ENCODE results near the gene TRIP12.

The TRIP12 gene

DNA sequence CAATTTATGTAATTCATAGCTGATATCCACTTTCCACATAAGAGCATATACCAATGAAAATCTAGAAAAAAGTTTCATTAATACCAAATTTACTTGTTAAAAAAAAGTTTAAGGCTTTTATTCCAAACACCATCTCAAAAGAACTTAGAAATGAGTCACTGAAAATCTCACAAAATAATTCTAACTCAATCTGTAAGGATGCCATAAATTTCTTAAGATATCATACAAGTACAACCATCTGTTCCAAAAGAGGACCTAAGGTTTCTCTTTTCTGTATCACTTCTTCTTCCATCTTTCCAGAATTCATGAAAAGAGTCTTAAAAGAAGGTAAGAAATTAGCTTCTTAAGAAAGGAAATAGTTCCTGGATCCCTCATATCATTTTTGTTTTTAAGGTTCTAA lies 60.4 kb downstream of the TRIP12 start:
- Histone ChIP-seq H3K27ac (ENCODE audit: low read depth, low read length) (no peak overlapping the region), H3K4me3 (ENCODE audit: insufficient read depth, low read length, poor library complexity, severe bottlenecking) (no peak overlapping the region), H4K20me1 (ENCODE audit: low read depth, low read length) (peaks cover 25% of the 10 kb centered on the region; the same call in 1 of the 2 replicates), H3K4me2 (ENCODE audit: low read depth, low read length, poor library complexity, severe bottlenecking) (no peak overlapping the region), H3K79me2 (ENCODE audit: insufficient read depth, low read length) (peaks cover 53% of the 10 kb centered on the region), H3K9me2 (replicated peaks; ENCODE audit: insufficient read depth, low read length) (no peaks in the 10 kb centered on the region), H3K9ac (ENCODE audit: low read length) (no peak overlapping the region), H3K9me3 (ENCODE audit: insufficient read depth, low read length) (no peaks in the 10 kb centered on the region), H3K27me3 (ENCODE audit: low read length) (no peaks in the 10 kb centered on the region), H2AFZ (ENCODE audit: low read depth, low read length, severe bottlenecking) (no peak overlapping the region), H3K36me3 (ENCODE audit: low read length) (peaks cover 32% of the 10 kb centered on the region; the same call in 1 of the 2 replicates), H3F3A (ENCODE audit: insufficient read depth) (no peaks in the 10 kb centered on the region)
- TF ChIP-seq, protein P1, sequence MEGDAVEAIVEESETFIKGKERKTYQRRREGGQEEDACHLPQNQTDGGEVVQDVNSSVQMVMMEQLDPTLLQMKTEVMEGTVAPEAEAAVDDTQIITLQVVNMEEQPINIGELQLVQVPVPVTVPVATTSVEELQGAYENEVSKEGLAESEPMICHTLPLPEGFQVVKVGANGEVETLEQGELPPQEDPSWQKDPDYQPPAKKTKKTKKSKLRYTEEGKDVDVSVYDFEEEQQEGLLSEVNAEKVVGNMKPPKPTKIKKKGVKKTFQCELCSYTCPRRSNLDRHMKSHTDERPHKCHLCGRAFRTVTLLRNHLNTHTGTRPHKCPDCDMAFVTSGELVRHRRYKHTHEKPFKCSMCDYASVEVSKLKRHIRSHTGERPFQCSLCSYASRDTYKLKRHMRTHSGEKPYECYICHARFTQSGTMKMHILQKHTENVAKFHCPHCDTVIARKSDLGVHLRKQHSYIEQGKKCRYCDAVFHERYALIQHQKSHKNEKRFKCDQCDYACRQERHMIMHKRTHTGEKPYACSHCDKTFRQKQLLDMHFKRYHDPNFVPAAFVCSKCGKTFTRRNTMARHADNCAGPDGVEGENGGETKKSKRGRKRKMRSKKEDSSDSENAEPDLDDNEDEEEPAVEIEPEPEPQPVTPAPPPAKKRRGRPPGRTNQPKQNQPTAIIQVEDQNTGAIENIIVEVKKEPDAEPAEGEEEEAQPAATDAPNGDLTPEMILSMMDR (IDR thresholded peaks at IDR 0.05; ENCODE audit: insufficient read depth, low read length, poor library complexity, severe bottlenecking), result no peak
- no peak for TF ChIP-seq EZH2phosphoT487 (conservative IDR thresholded peaks at IDR 0.05; ENCODE audit: low read length)

DNA sequence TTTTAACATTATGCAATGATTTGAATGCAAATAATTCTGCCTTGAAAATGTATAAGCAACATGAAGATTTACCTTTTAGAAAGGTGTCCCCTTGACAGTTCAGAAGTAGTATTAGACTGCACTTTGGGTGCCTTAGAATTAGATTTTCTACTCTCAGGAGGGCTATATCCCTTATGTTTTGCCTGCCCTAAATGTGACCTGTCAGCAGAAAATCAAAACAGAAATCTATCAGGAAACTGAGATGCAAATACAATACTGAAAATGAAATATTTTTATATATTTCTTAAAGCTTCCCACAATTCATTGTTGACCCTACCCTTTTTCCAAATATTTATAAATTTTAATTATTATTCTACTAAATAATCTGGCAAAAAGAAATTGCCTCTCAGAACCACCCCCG lies 61.5 kb downstream of the TRIP12 start:
- Histone ChIP-seq H3K4me2 (ENCODE audit: low read depth, low read length, poor library complexity, severe bottlenecking) (no peak overlapping the region), H3K27me3 (ENCODE audit: low read length) (no peaks in the 10 kb centered on the region), H3F3A (ENCODE audit: insufficient read depth) (no peaks in the 10 kb centered on the region), H2AFZ (ENCODE audit: low read depth, low read length, severe bottlenecking) (no peak overlapping the region), H3K27ac (ENCODE audit: low read depth, low read length) (no peak overlapping the region), H3K9me2 (replicated peaks; ENCODE audit: insufficient read depth, low read length) (no peaks in the 10 kb centered on the region), H3K9me3 (ENCODE audit: insufficient read depth, low read length) (no peaks in the 10 kb centered on the region), H3K4me3 (ENCODE audit: insufficient read depth, low read length, poor library complexity, severe bottlenecking) (no peak overlapping the region), H4K20me1 (ENCODE audit: low read depth, low read length) (peaks cover 25% of the 10 kb centered on the region), H3K9ac (ENCODE audit: low read length) (no peak overlapping the region), H3K36me3 (ENCODE audit: low read length) (peaks cover 33% of the 10 kb centered on the region; the same call in 1 of the 2 replicates), H3K79me2 (ENCODE audit: insufficient read depth, low read length) (peaks cover 49% of the 10 kb centered on the region)
- TF ChIP-seq EZH2phosphoT487 (conservative IDR thresholded peaks at IDR 0.05; ENCODE audit: low read length), result no peak
- TF ChIP-seq, protein P1 (IDR thresholded peaks at IDR 0.05; ENCODE audit: insufficient read depth, low read length, poor library complexity, severe bottlenecking), result no peak

DNA sequence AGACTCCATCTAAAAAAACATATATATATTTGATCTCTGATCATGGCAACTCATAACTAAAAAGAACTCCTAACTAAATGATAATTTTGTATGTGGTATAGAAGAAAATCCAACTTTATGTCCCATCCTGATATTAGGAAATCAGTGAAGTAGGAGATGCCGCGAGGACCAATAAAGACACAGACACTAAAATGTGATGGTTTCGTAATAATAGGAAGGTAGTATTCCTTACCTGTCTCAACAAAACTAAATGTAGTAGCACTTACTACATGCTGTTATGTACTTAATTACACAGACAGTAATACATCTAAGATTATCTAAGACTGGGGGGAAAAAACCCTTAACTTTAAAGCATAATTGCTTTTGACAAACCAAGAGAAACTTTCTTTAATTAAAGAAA lies 63.5 kb downstream of the TRIP12 start:
- H3K79me2 ChIP-seq (ENCODE audit: insufficient read depth, low read length), result peaks cover 41% of the 10 kb centered on the region
- H3K9me3 ChIP-seq (ENCODE audit: insufficient read depth, low read length), result no peaks in the 10 kb centered on the region
- no peak overlapping the region for H3K9ac ChIP-seq (ENCODE audit: low read length)
- no peaks in the 10 kb centered on the region for H3K9me2 ChIP-seq (replicated peaks; ENCODE audit: insufficient read depth, low read length)
- H4K20me1 ChIP-seq (ENCODE audit: low read depth, low read length), result peaks cover 22% of the 10 kb centered on the region
- H3K27ac ChIP-seq (ENCODE audit: low read depth, low read length), result no peak overlapping the region
- no peak overlapping the region for H2AFZ ChIP-seq (ENCODE audit: low read depth, low read length, severe bottlenecking)
- peaks cover 41% of the 10 kb centered on the region; the same call in 1 of the 2 replicates for H3K36me3 ChIP-seq (ENCODE audit: low read length)
- no peaks in the 10 kb centered on the region for H3K27me3 ChIP-seq (ENCODE audit: low read length)
- H3K4me3 ChIP-seq (ENCODE audit: insufficient read depth, low read length, poor library complexity, severe bottlenecking), result no peak overlapping the region
- H3K4me2 ChIP-seq (ENCODE audit: low read depth, low read length, poor library complexity, severe bottlenecking), result no peak overlapping the region
- no peaks in the 10 kb centered on the region for H3F3A ChIP-seq (ENCODE audit: insufficient read depth)
- TF ChIP-seq EZH2phosphoT487 (conservative IDR thresholded peaks at IDR 0.05; ENCODE audit: low read length), result no peak
- TF ChIP-seq, protein P1 (IDR thresholded peaks at IDR 0.05; ENCODE audit: insufficient read depth, low read length, poor library complexity, severe bottlenecking), result no peak
